GM10266 (cell line): ENCODE measurements around the gene NKX2-3.
A peak's percentile ranks its signal among the peaks of the same experiment; 100 is the strongest.

Experiments
- DNase-seq: peaks from one replicate; pipeline ENCODE4 v3.0.0; 2012; ENCODE audit errors: extremely low spot score
- CTCF ChIP-seq: IDR thresholded peaks from 2 replicates; pipeline ENCODE4 v1.5.1; 2012; ENCODE audit warnings: mild to moderate bottlenecking, low read depth; ENCODE audit not compliant: control insufficient read depth, insufficient read depth; ENCODE audit errors: missing control alignments

The NKX2-3 gene

DNA sequence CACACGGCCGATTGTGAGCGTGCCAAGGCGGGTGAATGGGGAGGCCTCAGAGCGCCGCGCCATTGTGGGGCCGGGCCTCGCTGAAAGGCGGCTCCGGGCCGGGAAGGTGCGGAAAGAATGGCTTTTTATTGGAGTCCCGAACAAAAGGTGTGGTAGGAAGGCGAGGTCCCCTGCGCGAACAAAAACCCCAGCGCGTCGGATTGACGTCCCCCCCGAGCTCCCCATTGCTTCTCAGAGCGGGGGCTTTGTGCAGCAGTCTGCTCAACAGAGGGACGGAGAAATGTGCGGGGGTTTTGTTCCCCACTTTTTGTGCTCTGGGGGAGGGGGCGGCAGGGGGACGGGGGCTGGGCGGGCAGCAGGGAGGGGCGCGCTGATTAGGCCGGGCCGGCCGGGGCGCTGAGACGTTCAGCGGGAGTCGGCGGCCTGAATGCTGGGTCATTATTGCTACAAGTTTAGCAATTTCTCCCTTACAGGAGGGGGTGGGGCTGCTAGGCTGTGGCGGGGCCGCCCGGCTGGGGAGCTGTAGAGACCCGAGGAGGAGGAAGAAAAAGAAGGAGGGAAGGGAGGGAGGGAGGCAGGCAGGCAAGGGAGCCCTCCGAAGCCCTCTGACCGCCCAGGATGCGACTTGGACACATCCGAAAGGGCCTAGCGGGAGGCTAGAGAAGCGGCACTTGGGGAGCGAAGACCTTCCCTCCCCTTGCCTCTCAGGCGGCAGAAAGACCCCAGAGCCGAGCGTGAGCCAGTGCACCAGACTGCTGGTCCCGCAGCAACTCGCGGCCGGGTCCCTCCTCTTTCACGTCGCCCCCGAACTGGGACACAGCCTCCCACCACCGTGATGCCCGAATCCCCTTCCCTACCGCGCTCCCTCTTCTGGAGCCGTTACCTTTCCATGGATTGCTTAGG lies 4.6 kb downstream of the NKX2-3 start:
- peak; percentile 35 for DNase-seq
- TF ChIP-seq CTCF: no peak

GRCh38 chr10:99537989-99538917 lies 5.5 kb downstream of the NKX2-3 start:
- TF ChIP-seq CTCF: no peak

GRCh38 chr10:99539120-99539519 lies 6.4 kb downstream of the NKX2-3 start:
- peak; percentile 32 for DNase-seq
- TF ChIP-seq CTCF: no peak

More at GRCh38 chr10:99537989-99538917, 5.5 kb downstream of the NKX2-3 start:
- DNase-seq: peak; percentile 33

DNA sequence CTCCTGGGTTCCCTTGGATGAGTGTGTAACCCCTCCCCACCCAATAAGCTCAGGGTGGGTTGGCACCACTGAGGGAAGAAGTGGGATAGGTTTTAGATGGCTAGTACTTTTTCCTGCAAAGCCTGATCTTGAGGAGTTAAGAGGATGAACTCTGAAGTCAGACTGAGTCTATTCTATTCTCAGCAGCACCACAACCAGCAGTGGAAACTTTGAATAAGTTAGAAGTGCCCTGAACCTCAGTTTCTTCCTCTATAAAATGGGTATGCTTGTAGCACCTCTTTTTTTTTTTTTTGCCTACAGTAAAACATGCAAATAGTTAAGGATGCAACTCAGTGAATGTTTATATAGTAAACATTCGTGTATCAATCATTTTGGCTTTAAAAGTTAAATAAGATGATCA lies 7.1 kb downstream of the NKX2-3 start:
- DNase-seq: no peak
- TF ChIP-seq CTCF: no peak

DNA sequence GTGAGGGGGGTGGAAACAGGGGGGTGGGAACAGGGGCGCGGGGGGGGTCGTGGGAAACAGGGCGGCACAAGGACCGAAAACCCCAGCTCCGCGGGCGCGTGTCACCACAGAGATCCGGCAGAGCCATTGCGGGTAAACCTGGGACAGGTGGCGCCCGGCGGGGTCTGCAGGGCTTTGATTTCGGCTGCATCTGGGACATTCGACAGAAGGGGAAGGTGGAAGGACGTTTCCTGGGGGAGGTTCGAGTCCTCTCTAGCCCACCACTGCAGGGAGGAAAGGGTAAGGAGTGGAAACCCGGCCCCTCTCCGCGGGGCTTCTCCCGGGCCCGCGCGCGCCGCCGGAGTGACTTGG lies 7.5 kb downstream of the NKX2-3 start:
- peak; percentile 16 for DNase-seq
- no peak for TF ChIP-seq CTCF

DNA sequence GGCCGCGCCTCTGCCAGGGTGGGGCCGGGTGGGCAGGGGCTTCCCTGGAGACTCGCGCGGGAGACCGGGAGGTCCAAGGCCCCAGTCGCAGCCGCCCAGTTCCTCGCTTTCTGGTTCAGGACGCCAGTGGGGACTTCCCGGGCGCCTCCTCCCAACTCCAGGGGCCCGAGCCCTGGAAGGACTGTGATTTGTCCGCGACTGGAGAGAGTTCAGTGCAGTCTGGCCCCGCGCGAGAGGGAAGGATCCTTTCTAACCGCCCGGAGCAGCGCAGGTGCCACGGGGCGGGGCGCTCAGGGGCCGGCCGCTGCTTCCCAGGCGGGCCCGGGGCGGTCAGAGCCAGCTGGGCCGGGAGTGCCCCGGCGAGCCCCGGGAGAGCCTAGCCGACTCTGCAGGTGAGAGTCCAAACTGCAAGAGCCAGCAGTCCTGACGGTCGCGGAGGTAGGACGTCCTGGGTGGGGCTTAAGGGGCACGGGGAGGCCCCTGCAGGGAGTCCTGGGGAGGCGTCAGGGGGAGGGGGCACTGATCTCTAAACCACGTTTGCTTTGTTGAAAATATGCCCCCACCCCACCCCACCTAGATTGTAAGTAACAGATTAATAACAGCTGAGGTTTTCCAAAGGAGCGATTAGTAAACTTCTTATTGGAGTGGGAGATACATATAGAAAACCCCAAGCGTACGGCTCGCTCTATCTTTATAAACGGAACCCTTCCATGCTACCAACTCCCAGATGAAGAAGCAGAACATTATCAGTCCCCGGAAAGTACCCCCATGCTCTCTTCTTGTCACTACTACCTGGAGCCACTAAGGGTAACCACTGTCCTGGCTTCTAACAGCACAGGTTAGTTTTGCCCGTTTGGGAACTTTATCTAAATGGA lies 8.2 kb downstream of the NKX2-3 start:
- peak; percentile 32 for DNase-seq
- TF ChIP-seq CTCF: no peak
